GM19395 (cell line): ENCODE results near the gene GPR162.
A peak's percentile ranks its signal among the peaks of the same experiment; 100 is the strongest.

Experiments
- ATAC-seq: cut with Tn5 transposase; IDR thresholded peaks from one replicate; pipeline ENCODE4 v1.9.1; 2021; ENCODE audit warnings: mild to moderate bottlenecking, moderate library complexity; ENCODE audit not compliant: unreplicated experiment

Gene GPR162

DNA sequence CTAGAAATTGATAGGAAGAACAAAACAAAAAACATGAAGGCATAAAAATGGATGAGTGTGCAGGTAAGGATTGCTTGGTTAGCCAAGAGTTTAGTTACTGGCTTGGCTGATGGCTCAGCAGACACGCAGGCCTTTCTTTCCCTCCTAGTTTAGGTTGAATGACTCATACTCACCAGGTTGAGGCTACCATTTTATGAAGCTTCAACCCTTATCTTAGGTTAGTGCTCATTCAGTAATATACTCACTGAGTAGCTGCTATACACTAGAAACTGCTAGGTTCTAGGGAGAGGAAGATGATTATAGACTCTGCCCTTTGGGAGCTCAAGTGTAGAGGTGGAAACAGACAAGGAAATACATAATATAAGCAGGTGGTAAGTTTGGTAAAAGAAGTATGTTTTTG lies 12.6 kb downstream of the GPR162 start:
- no peak for ATAC-seq

DNA sequence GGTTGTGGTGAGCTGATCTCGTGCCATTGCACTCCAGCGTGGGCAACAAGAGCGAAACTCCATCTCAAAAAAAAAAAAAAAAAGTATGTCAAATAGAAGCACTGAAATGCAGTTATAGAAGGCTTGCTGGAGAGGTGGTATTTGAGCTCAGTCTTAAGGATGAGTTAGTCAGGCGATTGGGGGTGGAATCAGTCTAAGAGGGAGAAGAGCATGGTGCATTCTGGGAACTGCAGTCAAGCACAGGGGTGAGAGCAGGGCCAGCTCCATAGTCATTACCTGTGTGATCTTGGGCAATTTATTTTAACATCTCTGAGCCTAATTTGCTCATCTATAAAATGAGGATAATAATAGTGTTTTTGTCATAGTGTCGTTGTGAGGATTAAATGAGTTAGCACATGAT lies 13.3 kb downstream of the GPR162 start:
- no peak for ATAC-seq

DNA sequence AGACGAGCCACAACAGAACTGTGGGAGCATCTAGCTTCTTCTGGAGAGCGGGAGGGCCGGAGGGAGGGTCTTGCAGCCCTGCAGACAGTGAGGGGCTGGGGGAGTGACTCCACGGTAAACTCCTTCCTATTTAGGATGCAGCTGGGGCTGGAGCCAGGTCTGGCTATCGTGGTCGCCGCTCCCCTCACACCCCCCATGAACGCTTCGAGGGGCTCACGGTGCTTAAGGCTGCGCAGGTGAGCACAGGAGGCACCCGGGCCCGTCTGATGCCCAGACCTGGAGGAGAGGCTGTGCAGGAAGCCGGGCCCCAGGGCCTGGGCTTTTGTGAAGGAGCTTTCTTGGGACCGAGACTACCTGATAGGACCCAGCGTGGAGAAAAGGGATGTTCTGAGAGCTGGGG lies 15.2 kb downstream of the GPR162 start:
- no peak for ATAC-seq

DNA sequence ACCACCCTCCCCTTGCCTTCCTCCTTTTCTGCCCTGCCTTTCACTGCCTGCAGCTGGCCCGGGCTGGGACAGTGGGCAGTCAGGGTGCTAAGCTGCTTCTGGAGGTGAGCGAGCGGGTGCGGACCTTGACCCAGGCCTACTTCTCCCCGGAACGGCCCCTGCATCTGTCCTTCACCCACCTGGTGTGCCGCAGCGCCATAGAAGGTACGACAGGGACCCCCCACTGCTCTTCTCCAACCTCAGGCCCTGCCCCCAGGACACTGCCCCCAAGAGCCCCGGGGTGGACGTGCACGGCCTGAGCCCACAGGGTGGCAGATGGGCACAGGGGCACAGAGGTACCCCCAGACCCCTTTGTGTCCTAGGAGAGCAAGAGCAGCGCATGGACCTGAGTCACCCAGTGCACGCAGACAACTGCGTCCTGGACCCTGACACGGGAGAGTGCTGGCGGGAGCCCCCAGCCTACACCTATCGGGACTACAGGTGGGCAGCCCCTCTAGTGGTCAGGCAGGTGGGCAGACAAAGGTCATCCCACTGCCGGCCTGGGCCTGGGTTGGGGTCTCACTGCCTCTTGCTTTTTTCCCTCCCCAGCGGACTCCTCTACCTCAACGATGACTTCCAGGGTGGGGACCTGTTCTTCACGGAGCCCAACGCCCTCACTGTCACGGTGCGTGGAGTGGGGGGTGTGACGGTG lies 15.9 kb downstream of the GPR162 start:
- ATAC-seq = no peak

DNA sequence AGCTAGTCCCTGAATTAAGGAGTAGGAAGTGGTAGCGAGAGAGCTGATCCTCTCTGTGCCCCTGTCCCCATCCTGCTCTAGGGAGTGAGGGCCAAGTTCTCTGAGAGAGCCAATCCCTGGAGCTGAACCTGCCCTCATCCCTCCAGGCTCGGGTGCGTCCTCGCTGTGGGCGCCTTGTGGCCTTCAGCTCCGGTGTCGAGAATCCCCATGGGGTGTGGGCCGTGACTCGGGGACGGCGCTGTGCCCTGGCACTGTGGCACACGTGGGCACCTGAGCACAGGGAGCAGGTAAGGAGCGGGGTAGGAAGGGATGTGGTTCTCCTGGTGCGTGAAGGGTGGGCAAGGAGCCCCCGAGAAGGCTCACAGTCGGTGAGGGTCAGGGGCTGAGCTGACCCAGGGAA lies 17.2 kb downstream of the GPR162 start:
- no peak for ATAC-seq

DNA sequence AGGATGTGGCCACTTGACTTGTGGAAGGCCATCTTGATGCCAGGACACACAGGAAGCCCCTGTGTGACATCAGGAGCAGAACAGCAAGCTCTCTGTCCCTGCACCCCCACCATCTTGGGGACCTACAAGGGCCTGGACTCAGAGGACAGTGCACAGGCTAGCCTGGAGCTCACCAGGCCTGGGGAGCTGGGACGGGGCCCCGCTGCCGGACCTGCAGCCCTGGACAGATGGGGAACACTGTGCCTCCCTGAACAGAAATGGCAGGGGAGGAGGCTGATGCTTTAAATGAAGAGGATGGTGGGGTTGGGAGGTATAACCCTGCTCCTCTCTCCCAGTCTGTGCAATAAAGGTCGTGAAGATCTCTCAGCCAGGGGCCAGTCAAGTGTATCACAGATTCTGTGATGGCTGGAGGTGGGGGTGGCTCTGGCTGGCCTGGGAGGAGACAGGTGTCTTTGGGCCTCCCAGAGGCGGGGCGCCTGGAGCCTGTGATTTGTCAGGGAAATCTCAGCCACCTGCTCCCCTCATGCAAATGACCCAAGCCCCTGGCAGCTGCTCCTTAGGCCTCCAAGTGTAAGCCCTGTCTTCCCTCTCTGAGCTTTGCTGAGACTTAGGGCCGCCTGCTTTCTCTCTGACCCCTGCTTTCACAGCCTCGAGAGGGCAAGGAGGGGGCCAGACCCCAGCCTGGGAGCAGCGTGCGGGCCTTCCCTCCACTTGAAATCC lies 18.0 kb downstream of the GPR162 start:
- peak; percentile 80 for ATAC-seq

DNA sequence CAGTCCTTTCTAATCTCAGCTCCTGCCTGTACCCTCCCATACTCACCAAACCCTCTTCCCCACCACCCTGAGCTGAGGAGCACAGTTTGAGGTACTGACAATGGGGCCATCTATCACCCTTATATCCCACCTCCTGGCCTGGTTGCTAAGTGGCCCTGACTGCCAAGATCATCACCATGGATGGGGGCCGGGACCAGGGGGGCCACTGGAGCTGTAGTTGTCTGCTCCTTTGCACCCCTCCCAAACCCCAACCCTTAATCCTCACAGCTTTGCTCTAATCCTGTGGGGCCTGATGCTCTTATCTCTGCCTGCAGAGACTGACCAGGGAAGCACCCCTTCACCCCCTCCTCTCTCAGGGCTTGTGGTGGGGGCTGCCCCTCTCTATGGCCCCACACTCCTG lies 18.7 kb downstream of the GPR162 start:
- peak; percentile 25 for ATAC-seq

DNA sequence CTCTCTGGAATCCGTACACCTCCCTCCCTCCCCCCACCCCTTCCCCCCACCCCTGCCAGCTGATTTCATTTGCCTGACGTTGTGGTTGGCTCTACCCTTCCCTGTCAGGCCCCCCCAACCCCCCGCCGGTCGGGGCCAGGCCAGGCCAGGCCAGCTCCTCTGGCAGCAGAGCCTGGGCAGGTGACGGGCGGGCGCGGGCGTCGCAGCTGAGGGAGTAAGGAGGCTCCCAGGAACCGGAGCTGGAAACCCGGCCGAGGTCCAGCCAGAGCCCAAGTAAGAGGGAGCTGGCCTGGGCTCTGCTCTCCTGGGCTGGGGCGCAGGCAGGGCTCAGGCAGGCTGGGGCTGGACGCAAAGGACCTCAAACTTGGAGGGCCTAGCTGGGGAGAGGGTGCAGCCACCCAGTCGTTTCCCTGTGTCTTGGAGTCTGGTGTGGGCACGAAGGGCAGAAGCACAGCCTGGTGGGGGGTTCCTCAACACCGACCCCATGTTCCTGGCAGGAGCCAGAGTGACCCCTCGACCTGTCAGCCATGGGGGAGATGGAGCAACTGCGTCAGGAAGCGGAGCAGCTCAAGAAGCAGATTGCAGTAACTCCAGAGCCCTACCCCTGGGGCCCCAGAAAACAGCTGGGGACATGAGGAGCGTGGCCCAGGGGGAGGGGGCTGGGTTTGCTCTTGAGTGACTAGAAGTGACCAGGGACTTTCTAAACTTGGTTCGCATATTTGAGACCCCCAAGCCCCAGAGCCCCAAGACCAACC lies 19.3 kb downstream of the GPR162 start, which contains the start of gene GNB3:
GNB3 (plus strand) TSS at position 165 of the 755 bp plus-strand sequence; CDS start at position 528, 363 bp downstream.
- no peak for ATAC-seq

DNA sequence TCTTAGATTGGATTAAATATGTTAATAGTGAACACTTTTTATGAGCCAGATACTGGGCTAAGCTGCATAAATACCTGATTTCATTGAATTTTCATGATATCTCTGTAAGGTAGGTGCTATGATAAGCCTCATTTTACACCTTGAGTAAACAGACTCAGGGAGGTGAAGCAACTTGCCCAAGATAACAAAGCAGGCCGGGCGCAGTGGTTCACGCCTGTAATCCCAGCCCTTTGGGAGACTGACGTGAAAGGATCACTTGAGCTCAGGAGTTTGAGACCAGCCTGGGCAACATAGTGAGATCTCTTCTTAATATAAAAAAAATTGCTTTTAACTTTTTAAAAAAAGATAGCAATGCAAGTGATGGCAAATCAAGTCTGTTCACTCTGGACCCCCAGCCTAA lies 20.5 kb downstream of the GPR162 start:
- no peak for ATAC-seq

DNA sequence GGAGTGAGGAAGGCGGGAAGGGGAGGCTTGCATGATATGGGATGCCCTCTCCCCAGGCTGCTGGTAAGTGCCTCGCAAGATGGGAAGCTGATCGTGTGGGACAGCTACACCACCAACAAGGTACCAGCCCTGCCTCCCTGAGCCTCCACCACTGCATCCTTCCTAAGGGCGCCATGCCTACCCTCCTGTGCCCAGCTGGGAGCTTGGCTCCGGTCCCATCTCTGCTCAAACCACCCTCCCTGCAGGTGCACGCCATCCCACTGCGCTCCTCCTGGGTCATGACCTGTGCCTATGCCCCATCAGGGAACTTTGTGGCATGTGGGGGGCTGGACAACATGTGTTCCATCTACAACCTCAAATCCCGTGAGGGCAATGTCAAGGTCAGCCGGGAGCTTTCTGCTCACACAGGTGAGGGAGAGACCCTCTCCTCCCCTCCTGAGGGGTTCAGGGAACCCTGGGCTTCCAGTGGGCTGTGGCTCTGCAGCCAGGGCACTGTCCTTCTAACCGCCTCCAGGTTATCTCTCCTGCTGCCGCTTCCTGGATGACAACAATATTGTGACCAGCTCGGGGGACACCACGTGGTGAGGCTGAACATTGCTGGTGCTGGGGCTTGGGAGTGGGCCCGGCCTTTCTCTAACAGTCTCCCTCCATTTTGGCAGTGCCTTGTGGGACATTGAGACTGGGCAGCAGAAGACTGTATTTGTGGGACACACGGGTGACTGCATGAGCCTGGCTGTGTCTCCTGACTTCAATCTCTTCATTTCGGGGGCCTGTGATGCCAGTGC lies 21.7 kb downstream of the GPR162 start:
- no peak for ATAC-seq

DNA sequence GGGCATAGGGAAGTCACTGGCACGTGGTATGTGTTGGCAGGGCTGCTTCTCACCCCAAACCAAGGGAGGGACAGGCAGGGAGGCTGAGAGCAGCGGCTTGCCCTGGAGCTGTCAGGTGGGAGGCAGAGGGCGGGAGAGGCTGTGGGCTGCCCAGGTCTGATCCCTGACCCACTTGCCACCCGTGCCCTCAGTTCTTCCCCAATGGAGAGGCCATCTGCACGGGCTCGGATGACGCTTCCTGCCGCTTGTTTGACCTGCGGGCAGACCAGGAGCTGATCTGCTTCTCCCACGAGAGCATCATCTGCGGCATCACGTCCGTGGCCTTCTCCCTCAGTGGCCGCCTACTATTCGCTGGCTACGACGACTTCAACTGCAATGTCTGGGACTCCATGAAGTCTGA lies 23.8 kb downstream of the GPR162 start:
- ATAC-seq = no peak

DNA sequence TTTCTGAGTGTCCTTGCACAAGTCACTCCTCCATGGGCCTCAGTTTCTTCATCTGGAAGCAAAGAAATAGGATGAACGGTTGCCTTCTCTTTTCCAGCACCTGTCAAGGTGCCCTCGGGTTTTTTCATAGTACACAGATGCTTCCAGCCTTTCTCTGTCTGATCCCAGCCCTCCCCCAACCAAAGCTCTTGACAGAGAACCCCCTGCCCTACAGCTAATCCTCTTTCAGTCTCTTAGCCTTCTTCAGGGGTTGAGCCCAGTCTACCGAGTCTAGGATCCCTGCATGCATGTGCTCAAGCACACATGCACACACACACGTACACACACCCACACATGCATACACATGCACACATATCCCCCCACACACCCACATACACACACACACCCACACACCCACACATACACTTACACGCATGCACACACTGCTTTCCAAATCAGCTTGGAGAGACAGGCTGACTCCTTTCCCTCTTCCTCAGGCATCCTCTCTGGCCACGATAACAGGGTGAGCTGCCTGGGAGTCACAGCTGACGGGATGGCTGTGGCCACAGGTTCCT lies 24.8 kb downstream of the GPR162 start:
- no peak for ATAC-seq

DNA sequence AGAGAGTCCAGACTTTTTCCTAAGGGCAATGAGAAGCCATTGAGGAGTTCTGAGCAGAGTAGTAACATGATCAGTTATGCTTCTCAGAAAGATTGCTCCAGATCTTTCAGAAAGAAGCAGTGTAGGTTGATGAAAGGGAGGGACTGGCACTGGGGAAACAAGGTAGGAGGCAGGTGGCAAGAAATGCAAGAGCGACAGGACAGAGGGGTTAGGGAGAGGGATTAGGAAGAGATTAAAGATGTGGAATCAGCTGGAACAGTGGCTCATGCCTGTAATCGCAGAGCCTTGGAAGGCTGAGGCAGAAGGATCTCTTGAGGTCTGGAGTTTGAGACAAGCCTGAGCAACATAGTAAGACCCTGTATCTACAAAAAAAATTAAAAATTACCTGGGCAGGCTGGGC lies 26.1 kb downstream of the GPR162 start:
- no peak for ATAC-seq

DNA sequence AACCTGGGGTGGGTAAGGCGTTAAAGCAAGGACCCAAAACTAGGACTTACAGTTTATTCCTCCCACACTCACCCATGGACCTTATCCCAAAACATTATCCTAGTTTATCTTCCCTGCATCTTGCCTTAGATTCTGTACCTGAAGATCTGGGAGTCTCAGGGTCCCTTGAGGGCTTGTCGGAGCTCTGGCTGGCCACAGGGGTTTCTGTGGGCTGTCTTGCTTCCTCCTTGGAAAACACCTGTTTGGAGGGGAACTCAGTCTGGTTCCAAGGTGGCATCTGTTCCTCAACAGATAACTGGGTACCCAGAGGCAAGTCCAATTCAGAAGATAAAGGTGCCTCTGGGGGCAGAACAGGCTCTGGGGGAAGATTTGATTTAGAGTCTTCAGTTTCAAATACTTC lies 27.8 kb downstream of the GPR162 start:
- ATAC-seq = no peak

DNA sequence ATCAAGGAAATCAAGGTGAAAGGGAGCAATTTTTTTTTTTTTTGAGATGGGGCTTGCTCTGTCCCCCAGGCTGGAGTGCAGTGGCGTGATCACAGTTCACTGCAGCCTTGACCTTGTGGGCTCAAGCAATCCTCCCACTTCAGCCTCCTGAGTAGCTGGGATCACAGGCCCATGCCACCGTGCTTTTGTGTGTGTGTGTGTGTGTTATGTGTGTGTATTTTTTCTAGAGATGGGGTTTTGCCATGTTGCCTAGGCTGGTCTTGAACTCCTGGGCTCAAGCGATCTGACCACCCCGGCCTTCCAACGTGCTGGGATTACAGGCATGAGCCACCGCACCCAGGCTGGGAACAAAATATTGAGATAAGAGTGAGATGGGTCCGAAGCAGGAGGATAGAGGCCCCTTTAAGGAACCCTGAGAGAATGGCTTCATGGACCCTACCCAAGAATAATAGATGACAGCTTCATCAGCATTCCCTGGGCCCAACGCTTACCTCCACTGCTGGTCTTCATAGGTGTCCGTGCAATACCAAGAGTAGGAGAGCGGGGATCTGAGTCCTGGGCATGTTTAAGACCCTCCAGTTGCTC lies 28.4 kb downstream of the GPR162 start:
- no peak for ATAC-seq

DNA sequence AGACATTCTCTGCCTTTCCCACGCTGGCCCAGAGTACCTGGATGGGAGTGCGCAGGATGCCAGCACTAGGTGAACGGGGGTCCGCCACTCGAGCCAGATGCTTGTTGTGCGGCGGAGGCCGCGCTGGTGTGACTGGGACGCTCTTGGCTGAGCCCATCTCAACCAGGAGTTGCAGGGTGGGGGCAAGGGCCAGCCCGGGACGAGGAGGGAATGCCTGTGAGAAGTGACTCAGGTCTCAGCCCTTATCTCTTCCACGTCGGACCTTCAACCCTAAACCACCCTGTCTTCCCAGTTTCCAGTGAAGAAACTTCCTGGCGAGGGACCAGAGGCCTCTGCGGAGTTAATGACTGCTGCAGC lies 29.2 kb downstream of the GPR162 start:
- no peak for ATAC-seq

DNA sequence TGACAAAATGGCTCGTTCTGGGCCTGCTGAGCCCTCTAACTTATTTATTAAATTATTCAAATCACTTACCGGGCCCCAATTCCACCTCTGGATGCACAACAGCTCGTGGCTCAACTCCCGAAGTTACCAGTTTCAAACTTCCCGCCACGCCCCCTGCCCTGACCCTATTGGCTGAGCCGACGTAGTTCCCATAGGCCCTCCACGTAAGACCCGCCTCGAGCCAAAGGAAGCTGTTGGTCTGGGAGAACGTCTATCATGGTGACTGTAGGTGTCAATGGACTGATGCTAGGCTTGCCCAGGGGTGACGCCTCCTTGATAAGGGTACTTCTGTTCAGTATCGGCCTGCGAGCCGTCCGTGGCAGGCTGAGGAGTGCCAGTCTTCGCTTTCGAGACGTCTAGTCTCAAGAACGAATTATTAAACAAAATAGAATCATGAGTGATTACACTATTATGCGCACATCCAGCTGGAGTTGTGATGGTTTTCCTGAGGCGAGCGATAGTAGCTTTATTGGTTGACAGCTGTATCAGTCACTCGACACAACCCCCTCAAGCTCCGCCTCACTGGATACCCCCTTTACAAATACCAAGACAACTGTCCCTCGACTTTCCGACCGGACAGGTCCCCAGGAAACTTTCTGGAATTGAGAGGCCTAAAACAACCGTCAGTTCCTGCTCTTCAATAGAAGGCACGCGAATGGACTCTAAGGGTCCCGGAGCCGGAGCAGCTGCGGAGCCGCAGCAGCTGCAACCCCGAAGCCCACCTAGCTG lies 29.7 kb downstream of the GPR162 start, which contains the start of gene CDCA3:
CDCA3 (minus strand) TSS at position 134 of the 768 bp plus-strand sequence. CDS start 334 bp downstream, outside the sequence.
- peak; percentile 59 for ATAC-seq

DNA sequence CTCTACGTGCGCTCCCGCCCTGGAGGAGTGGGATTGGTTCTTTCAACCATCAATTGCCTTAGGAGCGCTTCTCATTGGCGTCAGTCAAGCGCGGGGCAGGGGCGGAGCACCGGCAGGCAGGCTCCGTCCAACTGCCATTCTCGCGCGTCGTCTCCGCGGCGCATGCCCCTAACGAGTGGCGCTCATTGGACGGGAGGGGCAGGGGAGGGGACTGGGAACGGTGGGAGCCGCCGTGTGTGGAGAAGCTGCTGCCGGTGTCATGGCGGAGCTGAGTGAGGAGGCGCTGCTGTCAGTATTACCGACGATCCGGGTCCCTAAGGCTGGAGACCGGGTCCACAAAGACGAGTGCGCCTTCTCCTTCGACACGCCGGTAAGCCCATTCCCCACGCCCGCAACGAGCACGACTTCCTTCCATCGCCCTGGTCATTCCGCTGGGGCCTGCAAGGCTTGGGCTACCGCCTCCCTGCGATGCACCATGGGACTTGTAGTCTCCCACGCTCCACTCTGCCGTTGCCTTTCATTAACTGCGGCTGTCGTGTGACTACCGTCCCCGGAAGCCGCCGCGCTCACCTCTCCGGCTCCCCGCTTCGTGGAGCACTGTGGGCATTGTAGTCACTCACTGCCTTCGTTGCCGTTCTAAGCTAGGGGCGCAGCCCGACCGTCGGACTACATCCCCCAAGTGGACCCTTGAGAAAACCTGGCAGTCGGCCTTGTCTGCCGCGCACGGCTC lies 30.5 kb downstream of the GPR162 start, which contains the start of gene USP5:
USP5 (plus strand) TSS at position 230 of the 730 bp plus-strand sequence; CDS start at position 260, 30 bp downstream.
- peak; percentile 76 for ATAC-seq
